GM10248 (cell line): Measurements from ENCODE around the gene CCHCR1.
"Not testable (repeated sequence)": the region's sequence is repeated elsewhere in the genome, so short reads cannot be mapped to it uniquely, and the experiment has no call there.

Experiments
- CTCF ChIA-PET: fragments of 300-600 bp; sonication (Branson Sonifier 250); formaldehyde crosslinking; extraction: SDS; loops from one replicate; lab custom pipeline; 2021; ENCODE audit warnings: antibody characterized with exemption; lab: Yijun Ruan, JAX
- POLR2A ChIA-PET: fragments of 350-650 bp; sonication (Branson Sonifier 250); formaldehyde crosslinking; extraction: SDS; loops from one replicate; lab custom pipeline; 2020; ENCODE audit warnings: antibody characterized with exemption; lab: Yijun Ruan, JAX
- DNase-seq: peaks from one replicate; pipeline ENCODE4 v3.0.0; 2012; ENCODE audit errors: extremely low spot score
- CTCF ChIP-seq: IDR thresholded peaks from 2 replicates; pipeline ENCODE4 v1.5.1; 2012; ENCODE audit warnings: mild to moderate bottlenecking, low read depth; ENCODE audit errors: extremely low read depth, missing control alignments, control extremely low read depth

Gene CCHCR1

DNA sequence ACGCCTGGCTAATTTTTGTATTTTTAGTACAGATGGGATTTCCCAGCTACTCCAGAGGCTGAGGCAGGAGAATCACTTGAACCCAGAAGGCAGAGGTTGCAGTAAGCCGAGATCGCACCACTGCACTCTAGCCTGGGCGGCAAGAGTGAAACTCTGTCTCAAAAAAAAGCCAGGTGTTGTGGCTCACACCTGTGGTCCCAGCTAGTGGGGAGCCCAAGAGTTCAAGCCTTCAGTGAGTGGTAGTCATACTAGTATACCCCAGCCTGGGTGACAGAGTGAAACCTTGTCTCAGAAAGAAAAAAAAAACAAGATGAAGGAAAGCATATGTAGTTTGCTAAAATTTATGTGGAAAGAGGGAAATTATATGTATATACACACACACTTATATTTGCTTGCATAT, 32.9 kb upstream of the CCHCR1 start:
- ChIA-PET POLR2A (no interaction called here), CTCF (interaction anchor here (1.0 to 9.9 kb wide), 4 partner anchors 14 to 62 kb away, joined by 3 to 256 read pairs (median 9); partner anchors contain the start of gene PSORS1C2)
- DNase-seq: no peak
- TF ChIP-seq CTCF: no peak

DNA sequence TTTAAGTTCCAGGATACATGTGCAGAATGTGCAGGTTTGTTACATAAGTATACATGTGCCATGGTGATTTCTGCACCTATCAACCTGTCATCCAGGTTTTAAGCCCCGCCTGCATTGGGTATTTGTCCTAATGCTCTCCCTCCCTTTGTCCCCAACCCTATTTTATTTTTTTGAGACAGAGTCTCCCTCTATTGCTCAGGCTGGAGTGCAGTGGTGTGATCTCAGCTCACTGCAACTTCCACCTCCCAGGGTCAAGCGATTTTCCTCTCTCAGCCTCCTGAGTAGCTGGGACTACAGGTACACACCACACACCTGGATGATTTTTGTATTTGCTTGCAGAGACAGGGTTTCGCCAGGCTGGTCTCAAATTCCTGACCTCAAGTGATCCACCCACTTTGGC, 31.6 kb upstream of the CCHCR1 start:
- CTCF ChIA-PET: interaction anchor here (1.2 to 9.9 kb wide), 2 partner anchors 49 to 60 kb away, joined by 3 to 256 read pairs; partner anchors contain the start of gene PSORS1C2
- DNase-seq, POLR2A ChIA-PET: not testable (repeated sequence)

- no peak for DNase-seq
- TF ChIP-seq CTCF: no peak
- POLR2A ChIA-PET: no interaction called here
- CTCF ChIA-PET: interaction anchor here (1.3 to 1.8 kb wide), 3 partner anchors 9 to 59 kb away, joined by 4 to 5 read pairs (median 5); no protein-coding TSS in a partner anchor
Observed at GRCh38 chr6:31187780-31188194, 30.2 kb upstream of the CCHCR1 start.

DNA sequence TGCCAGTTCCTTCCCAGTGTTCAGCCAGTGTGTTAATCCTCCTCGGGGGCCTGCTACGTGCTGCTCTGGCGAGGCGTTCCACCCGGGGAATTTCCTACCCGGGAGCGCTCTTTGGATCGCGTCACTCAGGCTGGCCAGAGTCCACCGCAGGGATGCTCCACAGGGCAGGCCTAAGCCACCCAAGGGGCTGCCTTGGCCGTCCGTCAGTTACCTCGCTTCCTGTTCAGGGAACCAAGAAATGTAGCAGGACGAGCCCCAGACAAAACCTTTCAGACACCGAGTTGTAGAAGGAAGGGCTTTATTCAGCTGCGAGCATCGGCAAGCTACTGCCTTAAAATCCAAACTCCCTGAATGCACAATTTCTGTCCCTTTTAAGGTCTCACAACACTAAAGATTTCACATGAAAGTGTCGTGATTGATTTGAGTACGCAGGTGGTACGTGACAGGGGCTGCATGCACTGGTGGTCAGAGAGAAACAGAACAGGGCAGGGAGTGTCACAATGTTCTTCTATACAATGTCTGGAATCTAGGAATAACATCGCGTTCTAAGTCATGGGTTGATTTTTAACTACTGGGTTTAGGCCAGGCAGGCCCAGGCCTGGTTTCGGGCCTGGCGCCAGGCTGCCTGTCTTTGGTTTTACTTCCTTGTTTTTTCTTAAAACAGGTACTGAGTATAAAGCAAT, 28.6 kb upstream of the CCHCR1 start:
- ChIA-PET CTCF (interaction anchor here (1.0 to 1.7 kb wide), 4 partner anchors 10 to 181 kb away, joined by 3 to 5 read pairs (median 4); no protein-coding TSS in a partner anchor), POLR2A (no interaction called here)
- TF ChIP-seq CTCF: no peak
- no peak for DNase-seq

DNA sequence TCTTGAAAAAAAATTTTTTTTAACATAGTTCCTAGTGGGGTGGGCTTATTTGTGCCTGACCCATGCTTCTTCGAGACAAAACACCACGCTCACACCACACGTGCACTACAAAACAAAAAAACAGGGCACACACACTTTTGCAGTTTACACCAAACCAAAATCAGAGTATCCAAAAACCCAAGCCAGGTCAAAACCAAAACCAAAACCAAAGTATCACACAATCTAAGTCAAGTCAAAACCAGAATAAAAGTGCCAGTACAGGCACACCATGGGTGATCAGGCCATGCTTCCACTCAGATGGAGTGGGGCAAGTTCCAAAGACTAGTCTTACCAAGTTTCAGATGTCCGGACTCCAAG, 28.1 kb upstream of the CCHCR1 start:
- DNase-seq, POLR2A ChIA-PET: not testable (repeated sequence)
- CTCF ChIA-PET: interaction anchor here (1.0 kb wide), 1 partner anchor 36 kb away, joined by 3 read pairs; no protein-coding TSS in a partner anchor

DNA sequence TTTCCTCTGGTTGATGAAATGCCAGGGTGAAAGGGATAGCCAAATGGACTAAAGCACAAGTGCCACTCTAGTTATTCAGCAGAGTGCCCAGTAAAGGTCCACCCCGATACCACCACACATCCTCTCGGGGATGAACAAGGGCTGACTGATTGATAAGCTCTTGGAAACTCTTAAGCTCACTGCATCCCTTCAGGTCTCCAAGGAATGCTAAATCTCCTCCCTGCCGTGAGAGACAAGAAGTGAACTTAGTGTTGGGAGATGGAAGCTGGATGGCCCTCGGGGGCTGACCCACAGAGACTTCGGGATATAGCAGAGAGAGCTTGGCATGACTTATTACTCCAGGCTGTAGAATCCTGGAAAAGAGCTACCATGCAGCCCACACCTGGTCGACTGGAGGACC, 26.3 kb upstream of the CCHCR1 start:
- POLR2A ChIA-PET, DNase-seq: not testable (repeated sequence)
- CTCF ChIA-PET: interaction anchor here (1.2 to 3.9 kb wide), 5 partner anchors 11 to 104 kb away, joined by 3 to 33 read pairs (median 4); no protein-coding TSS in a partner anchor

- DNase-seq, POLR2A ChIA-PET: not testable (repeated sequence)
- CTCF ChIA-PET: interaction anchor here (1.1 to 3.9 kb wide), 5 partner anchors 11 to 104 kb away, joined by 3 to 33 read pairs (median 4); no protein-coding TSS in a partner anchor
Observed at GRCh38 chr6:31183287-31183686, 25.7 kb upstream of the CCHCR1 start.

DNA sequence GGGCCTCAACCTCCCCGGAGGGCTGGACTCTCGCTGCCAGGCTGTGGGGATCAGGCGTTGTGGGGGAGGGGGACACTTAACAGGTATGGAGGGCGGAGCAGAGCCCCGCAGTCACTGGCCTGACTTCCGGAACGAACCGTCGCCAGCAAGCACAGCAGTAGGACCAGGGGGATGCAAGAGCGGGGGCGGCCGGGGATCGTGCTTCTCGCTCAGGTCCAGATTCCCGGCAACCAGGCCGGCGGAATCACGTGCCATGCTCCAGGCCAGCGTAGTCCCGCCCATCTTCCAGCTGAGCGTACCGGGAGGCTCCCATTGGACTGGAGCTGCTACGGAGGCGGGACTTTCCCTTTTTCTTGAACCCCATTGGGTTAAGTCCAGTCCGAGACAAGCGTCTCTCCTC, 22.9 kb upstream of the CCHCR1 start:
- no peak for TF ChIP-seq CTCF
- peak; percentile 67 for DNase-seq
- ChIA-PET POLR2A (no interaction called here), CTCF (no interaction called here)

- no peak for TF ChIP-seq CTCF
- no peak for DNase-seq
- CTCF ChIA-PET: no interaction called here
- POLR2A ChIA-PET: no interaction called here
Observed at GRCh38 chr6:31179896-31180295, 22.3 kb upstream of the CCHCR1 start.
